ENCODE data around the gene MGP.
A peak's percentile ranks its signal among the peaks of the same experiment; 100 is the strongest.

MGP gene

GRCh38 chr12:14890701-14891100, 5.0 kb upstream of the MGP start:
- ATAC-seq (ENCODE audit: low read depth): no peak

GRCh38 chr12:14886271-14886670, 617 bp upstream of the MGP start:
- Histone ChIP-seq H3K9me3 (ENCODE audit: severe bottlenecking) (no peaks in the 10 kb centered on the region), H3K27me3 (ENCODE audit: insufficient read depth, poor library complexity, severe bottlenecking) (no peaks in the 10 kb centered on the region), H3K27ac (ENCODE audit: poor library complexity, severe bottlenecking) (no peak overlapping the region), H3K4me3 (ENCODE audit: severe bottlenecking) (no peak overlapping the region), H3K4me1 (ENCODE audit: insufficient read depth, poor library complexity, severe bottlenecking) (no peaks in the 10 kb centered on the region), H3K36me3 (ENCODE audit: low read depth) (no peaks in the 10 kb centered on the region)
- TF ChIP-seq CTCF (IDR thresholded peaks at IDR 0.05; ENCODE audit: poor library complexity, severe bottlenecking): no peak
- DNase-seq (ENCODE audit: low spot score) (no peak), ATAC-seq (ENCODE audit: low read depth) (no peak)

More at GRCh38 chr12:14890701-14891100, 5.0 kb upstream of the MGP start:
- DNase-seq (ENCODE audit: low spot score): no peak
- Histone ChIP-seq H3K27me3 (ENCODE audit: insufficient read depth, poor library complexity, severe bottlenecking) (no peaks in the 10 kb centered on the region), H3K9me3 (ENCODE audit: severe bottlenecking) (no peaks in the 10 kb centered on the region), H3K36me3 (ENCODE audit: low read depth) (no peaks in the 10 kb centered on the region), H3K4me3 (ENCODE audit: severe bottlenecking) (no peak overlapping the region), H3K4me1 (ENCODE audit: insufficient read depth, poor library complexity, severe bottlenecking) (no peaks in the 10 kb centered on the region), H3K27ac (ENCODE audit: poor library complexity, severe bottlenecking) (no peak overlapping the region)
- no peak for TF ChIP-seq CTCF (IDR thresholded peaks at IDR 0.05; ENCODE audit: poor library complexity, severe bottlenecking)

GRCh38 chr12:14884458-14884878, 1.2 kb downstream of the MGP start:
- Histone ChIP-seq H3K9me3 (ENCODE audit: severe bottlenecking) (no peaks in the 10 kb centered on the region), H3K27me3 (ENCODE audit: insufficient read depth, poor library complexity, severe bottlenecking) (no peaks in the 10 kb centered on the region), H3K4me1 (ENCODE audit: insufficient read depth, poor library complexity, severe bottlenecking) (no peaks in the 10 kb centered on the region), H3K4me3 (ENCODE audit: severe bottlenecking) (no peak overlapping the region), H3K36me3 (ENCODE audit: low read depth) (no peaks in the 10 kb centered on the region), H3K27ac (ENCODE audit: poor library complexity, severe bottlenecking) (no peak overlapping the region)
- no peak for TF ChIP-seq CTCF (IDR thresholded peaks at IDR 0.05; ENCODE audit: poor library complexity, severe bottlenecking)
- ATAC-seq (ENCODE audit: low read depth) (0 out of 3 replicates have a peak, but pooled peaks have one; percentile 35), DNase-seq (ENCODE audit: low spot score) (no peak)

- Histone ChIP-seq H3K27ac (ENCODE audit: poor library complexity, severe bottlenecking) (no peak overlapping the region), H3K4me1 (ENCODE audit: insufficient read depth, poor library complexity, severe bottlenecking) (no peaks in the 10 kb centered on the region), H3K9me3 (ENCODE audit: severe bottlenecking) (no peaks in the 10 kb centered on the region), H3K36me3 (ENCODE audit: low read depth) (no peaks in the 10 kb centered on the region), H3K27me3 (ENCODE audit: insufficient read depth, poor library complexity, severe bottlenecking) (no peaks in the 10 kb centered on the region), H3K4me3 (ENCODE audit: severe bottlenecking) (no peak overlapping the region)
- TF ChIP-seq CTCF (IDR thresholded peaks at IDR 0.05; ENCODE audit: poor library complexity, severe bottlenecking): no peak
- no peak for DNase-seq (ENCODE audit: low spot score)
- ATAC-seq (ENCODE audit: low read depth): no peak
Measured at GRCh38 chr12:14883686-14884085, 2.0 kb downstream of the MGP start.

- Histone ChIP-seq H3K36me3 (ENCODE audit: low read depth) (no peaks in the 10 kb centered on the region), H3K4me1 (ENCODE audit: insufficient read depth, poor library complexity, severe bottlenecking) (no peaks in the 10 kb centered on the region), H3K9me3 (ENCODE audit: severe bottlenecking) (no peaks in the 10 kb centered on the region), H3K27me3 (ENCODE audit: insufficient read depth, poor library complexity, severe bottlenecking) (no peaks in the 10 kb centered on the region), H3K27ac (ENCODE audit: poor library complexity, severe bottlenecking) (no peak overlapping the region), H3K4me3 (ENCODE audit: severe bottlenecking) (no peak overlapping the region)
- ATAC-seq (ENCODE audit: low read depth) (no peak), DNase-seq (ENCODE audit: low spot score) (no peak)
- no peak for TF ChIP-seq CTCF (IDR thresholded peaks at IDR 0.05; ENCODE audit: poor library complexity, severe bottlenecking)
Measured at GRCh38 chr12:14880890-14881453, 4.7 kb downstream of the MGP start.

All from RWPE2 (cell line).